GM12872 (cell line): ENCODE measurements around the gene HSPB8.

ENCODE experiments used
- CTCF ChIP-seq: IDR thresholded peaks from 3 replicates; pipeline ENCODE4 v1.5.1; 2011; ENCODE audit warnings: low read depth, mild to moderate bottlenecking, low read length, moderate library complexity; ENCODE audit not compliant: insufficient read depth

The HSPB8 gene

GRCh38 chr12:119171691-119172425, 6.9 kb upstream of the HSPB8 start:
- TF ChIP-seq CTCF: no peak

- no peak for TF ChIP-seq CTCF
Measured at GRCh38 chr12:119175081-119175480, 3.6 kb upstream of the HSPB8 start.

GRCh38 chr12:119176267-119177055, 2.3 kb upstream of the HSPB8 start:
- TF ChIP-seq CTCF: no peak

GRCh38 chr12:119177056-119177325, 1.7 kb upstream of the HSPB8 start:
- TF ChIP-seq CTCF: no peak

GRCh38 chr12:119177724-119178380, 879 bp upstream of the HSPB8 start:
- TF ChIP-seq CTCF: no peak

GRCh38 chr12:119179335-119180021, 747 bp downstream of the HSPB8 start:
- no peak for TF ChIP-seq CTCF

- no peak for TF ChIP-seq CTCF
Measured at GRCh38 chr12:119180380-119181040, 1.8 kb downstream of the HSPB8 start.
